ENCODE data around the gene TGFBR1.

GRCh38 chr9:99078717-99079116 is 26.2 kb upstream of the TGFBR1 start:
- TF ChIP-seq ZFX (IDR thresholded peaks at IDR 0.05) = no peak
- TF ChIP-seq, protein P1, sequence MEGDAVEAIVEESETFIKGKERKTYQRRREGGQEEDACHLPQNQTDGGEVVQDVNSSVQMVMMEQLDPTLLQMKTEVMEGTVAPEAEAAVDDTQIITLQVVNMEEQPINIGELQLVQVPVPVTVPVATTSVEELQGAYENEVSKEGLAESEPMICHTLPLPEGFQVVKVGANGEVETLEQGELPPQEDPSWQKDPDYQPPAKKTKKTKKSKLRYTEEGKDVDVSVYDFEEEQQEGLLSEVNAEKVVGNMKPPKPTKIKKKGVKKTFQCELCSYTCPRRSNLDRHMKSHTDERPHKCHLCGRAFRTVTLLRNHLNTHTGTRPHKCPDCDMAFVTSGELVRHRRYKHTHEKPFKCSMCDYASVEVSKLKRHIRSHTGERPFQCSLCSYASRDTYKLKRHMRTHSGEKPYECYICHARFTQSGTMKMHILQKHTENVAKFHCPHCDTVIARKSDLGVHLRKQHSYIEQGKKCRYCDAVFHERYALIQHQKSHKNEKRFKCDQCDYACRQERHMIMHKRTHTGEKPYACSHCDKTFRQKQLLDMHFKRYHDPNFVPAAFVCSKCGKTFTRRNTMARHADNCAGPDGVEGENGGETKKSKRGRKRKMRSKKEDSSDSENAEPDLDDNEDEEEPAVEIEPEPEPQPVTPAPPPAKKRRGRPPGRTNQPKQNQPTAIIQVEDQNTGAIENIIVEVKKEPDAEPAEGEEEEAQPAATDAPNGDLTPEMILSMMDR (conservative IDR thresholded peaks at IDR 0.05) = no peak
